CMK (cell line): ENCODE data around the gene AMELX.

ENCODE experiments used
- DNase-seq: peaks from one replicate; pipeline ENCODE4 v3.0.0-alpha.2; 2010; ENCODE audit warnings: low read depth

AMELX gene

DNA sequence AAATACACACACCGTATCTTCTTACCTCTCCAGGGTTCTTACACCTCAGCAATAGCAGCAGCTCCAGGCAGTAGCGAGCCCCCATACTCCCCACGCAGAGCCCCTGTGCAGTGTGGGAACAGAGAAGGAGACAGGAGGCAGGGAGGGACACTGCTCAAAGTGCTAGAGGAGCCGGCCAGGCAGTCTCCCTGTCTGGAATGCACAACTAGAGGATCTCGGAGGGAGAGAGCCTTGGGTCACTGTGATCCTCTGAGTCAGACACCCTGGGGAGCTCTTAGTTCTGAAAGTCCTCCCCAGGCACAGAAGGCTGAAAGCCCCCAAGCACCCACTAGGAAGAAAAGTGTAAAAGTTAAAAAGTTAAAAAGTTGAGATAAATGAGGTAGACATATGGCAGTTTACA is 16.0 kb downstream of the AMELX start:
- DNase-seq, result no peak

DNA sequence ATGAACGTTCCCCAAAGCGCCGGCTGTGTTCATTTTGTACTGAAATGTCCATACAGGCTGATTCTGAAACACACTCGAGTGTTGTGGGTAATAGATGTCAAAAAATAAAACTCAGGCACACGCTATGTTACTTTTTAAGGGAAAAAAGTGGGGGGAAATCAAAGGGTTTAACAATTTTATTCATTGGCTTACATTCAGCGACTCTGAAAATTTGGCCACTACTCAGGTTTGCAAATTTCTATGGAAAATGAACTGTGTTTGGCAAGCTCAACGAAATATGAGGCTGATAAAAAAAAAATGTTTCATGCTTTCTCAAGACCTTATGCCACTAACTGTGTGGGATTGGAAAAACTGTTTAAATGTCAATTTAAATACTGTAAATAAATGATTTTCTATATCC is 18.5 kb downstream of the AMELX start:
- DNase-seq, result no peak

DNA sequence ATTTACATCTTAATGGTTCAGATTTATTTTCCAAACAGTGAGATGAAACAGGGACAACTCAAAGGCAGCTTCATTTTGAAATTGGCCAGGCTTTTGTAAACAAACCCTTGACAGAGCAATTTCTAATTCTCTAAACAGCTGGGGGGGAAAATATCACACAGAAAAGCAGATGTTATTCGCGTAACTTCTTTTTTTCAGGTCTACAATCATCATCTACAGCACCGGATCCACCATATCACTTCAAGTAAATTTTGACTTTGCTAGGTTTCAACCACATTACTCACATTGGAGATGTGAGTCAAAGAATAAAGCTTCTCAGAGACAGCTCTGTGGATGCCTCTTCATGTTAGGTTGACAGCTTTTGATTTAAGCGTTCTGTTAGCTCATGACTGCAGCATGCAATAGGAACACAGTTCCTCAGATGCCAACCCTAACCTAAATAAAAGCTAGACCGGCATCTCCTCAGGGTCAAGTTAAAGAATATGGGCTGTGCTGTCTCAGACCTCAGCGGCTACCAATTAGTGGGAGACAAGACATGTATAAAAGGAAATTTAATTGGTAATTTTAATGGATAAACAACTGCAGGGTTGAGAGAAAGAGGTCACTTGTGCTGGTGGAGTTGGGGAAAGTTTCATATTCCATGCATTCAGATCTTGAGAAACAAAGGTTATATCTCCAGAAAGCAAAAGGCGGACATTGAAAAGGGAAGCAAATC is 26.8 kb downstream of the AMELX start:
- DNase-seq, result no peak

DNA sequence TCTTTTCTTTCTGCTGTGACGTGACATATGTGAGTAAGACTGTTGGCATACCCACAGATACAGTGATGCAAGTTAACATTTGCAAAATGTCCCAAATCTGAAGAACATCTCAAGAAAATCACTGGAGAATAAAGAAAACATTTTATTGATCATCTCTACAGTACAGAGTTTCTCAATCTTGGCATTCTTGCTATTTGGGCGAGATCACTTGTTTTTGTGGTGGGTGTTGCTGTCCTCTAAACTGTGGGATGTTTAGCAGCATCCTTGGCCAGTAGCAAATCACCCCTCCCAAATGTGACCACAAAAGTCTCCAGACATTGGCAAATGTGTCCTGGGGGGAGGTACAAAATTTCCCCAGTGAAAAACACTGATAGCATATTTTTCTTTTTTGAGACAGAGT is 28.8 kb downstream of the AMELX start:
- no peak for DNase-seq

DNA sequence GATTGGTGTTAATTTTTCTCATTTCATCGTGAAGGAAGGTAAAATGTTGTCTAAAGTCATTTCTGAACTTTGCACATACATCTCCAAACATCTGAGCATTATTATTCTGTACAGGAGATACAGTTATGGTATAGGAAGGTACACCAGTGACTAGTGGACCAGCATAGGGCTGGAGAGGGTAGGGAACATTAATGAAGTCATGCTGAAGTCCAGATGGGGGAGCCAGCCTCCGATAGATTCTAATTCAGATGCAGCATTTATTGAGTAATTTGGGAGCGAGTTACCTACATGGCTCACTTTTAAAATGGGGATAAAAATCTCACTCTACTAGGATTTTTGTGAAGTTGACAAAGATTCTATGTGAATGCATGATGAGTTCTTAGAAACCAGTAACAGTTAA is 34.9 kb downstream of the AMELX start:
- DNase-seq, result no peak

DNA sequence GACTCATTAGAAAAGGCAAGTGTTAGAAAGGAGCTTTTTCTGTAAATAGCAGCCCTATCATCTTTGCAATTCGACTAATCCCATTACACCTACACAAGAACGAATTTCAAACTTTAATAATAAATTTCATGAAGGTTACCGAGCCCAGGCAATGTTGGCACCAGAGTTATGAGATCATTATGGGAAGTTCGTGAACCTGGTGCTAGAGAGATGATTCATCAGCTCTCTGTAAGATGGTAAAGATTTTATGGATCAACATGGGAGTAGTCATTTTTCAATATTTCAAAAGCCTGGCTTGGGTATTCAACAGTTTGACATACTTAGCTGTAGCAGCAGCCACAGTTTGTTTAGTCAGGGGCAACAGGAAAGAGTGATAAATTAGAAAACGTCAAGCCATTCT is 35.8 kb downstream of the AMELX start:
- no peak for DNase-seq

DNA sequence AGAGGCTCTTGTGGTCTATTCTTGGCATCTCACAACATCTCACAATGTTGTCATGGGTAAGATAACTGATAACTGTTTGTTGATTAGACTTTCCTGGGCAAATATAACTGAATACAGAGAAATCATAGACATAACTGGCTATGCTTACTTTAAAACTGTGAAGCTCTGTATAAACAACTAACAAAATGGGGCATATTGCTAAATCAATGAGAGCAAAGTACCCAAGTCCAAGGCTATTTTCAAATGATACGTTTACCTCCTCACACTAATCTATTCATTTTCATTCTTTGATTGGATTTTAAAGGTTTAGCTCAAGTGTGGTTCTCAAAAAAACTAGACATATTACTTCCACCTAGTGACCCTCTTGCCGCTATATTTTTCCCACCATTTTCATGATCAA is 38.6 kb downstream of the AMELX start:
- no peak for DNase-seq

DNA sequence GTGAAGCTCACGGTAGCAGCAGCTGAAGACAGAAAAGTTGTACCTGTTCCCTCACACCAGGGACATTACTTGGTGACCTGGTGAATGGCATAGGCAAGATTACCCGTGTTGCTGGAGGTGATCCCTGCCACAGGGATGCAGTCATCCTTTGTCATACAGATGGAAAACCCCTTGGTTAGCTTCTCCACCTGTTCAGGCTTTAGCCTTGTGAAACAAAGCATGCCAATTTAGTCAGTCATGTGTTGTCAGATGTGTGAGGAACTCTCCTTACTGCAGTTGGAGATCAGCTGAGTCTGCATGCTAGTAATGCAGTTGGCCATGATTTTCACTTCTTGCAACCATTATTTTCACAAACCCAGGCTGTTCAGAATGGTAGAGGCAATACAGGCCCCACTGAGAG is 41.0 kb downstream of the AMELX start:
- DNase-seq, result no peak

DNA sequence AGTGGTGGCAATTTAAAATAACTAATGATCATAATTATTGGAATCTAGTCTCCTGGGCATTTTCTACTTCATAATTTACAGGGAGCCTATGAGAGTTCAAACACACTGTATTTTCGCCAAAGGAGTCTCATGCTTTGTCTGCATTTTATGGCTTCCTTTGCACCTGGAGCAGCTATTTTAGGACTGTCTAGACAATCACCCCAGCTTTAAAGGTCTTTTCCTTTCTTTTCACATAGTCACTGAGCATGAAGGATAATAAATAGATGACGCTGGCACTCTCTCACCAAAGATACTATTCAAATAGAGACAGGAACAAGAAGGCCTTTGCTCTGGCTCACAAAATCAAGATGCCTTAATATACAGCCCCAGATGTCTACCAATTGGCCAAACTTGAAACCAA is 43.0 kb downstream of the AMELX start:
- DNase-seq, result no peak

DNA sequence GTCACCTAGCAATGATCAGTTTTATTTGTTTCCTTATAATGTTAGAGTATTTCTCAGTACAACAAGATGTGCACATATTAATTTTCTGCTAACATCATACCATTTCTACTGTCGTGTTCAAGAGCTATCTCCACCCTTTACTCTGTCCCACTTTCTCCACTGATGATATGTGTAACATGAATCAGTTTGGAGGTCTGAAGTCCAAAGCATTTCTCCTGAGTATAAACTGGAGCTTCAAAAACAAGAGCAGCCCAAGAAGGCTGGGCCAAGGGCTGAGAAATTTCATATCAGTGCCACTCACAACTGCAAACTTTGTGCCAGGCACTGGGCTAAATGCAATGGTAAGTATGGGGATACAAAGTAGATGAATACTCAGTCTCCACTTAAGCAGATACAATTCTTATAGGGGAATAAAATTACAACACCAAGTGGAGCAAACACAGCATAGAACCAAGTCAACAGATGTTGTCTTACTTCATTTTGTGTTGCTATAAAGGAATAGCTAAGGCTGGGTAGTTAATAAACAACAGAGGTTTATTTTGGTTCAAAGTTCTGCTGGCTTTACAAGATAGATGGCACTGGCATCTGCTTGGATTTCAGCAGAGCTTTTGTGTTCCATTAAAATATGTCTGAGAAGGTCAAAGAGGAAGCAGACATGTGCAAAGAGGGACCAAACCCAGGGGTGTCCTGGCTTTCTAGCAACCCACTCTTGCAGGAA is 44.2 kb downstream of the AMELX start:
- no peak for DNase-seq

DNA sequence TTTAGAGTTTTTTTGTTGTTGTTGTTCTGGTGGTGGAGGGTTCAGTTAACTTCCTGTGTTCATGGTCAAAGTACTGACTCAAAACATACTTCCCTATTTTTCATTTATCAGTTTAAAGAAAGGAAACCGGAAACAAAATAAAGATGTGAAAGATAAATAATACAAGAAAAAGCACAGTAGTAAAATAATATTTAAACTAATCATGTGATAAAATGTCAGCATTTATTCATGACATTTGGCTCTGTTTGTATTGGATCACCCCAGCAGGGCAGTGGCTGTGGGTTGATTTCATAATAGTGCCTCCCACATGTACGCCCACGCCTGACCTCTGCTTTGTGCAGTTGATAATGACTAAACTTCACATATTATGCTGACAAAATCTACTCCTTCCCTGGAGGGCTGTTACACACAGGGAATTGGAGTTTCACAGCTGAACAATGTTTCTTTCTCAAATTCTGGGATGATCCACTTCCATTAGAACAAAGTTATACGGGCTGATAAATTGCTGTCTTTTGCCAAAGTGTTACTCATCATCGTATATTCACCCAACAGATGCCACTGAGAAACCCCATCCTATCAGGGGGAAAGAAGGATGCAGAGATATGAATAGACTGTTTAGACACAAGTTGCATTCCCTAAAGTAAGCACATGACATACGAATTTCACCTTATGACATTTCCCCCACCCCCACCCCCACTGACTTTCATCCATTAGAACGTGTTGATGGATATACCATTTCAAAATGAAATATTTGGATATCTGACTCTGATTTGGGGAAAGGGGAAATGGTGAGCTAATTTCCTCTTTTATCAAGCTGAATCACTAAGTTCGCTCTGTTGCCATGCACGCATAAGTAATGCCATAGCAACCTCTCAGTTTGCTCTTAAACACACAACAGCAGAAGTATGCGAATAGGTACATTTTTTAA is 48.3 kb downstream of the AMELX start:
- peak; percentile 34 for DNase-seq

DNA sequence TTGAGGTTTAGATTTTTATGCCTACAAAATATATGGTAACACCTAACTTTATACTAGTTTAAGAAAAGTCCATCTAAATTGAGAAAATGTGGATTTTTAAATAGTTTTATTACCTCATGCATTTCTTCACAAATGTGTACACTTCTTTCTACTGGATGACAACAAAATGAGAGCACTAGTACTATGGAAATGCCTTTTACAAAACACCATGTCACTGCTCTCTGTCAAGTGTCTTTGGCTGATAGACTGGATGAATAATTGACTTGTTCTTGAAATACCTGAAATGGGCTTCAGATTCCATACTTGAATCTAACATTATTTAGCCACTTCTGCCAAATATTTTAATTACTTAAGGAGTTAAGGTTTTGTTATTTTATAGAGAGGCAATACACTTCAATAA is 49.5 kb downstream of the AMELX start:
- DNase-seq, result no peak

DNA sequence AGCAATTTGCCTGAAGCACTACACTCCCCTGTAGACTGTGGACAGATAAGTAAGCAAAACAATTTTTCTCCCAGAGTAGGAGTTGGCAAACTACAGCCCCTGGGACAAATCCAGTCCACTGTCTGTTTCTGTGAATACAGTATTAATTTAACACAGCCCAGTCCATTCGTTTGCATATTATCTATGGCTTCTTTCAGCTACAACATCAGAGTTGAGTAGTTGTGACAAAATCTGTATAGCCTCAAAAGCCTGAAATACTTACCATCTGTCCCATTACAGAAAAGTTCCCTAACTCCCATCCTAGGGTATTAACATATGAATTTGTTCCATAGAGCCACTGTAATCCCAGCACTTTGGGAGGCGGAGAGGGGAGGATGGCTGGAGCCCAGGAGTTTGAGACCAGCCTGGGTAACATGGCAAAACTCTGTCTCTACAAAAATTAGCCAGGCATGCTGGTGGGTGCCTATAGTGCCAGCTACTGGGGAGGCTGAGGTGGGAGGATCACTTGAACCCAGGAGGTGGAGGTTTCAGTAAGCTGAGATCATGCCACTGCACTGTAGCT is 53.0 kb downstream of the AMELX start:
- DNase-seq, result no peak

DNA sequence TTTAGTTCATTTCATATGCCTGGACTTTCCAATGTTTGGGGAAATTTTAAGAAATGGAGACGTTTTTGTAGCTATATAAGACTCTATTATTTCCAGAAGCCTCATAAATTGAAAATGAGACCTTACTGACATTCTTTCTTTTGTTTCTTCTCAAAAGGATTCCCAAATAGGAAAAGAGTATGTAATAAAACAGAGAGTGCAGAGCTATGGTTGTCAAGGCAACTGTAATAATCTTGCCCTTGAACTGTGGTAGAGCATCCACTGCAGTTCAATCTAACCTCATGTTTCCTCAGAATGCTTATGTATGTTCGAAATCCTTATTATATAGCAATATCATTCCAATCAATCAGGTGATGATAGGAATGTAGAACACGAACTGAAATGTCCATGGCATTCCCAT is 54.1 kb downstream of the AMELX start:
- DNase-seq, result no peak

DNA sequence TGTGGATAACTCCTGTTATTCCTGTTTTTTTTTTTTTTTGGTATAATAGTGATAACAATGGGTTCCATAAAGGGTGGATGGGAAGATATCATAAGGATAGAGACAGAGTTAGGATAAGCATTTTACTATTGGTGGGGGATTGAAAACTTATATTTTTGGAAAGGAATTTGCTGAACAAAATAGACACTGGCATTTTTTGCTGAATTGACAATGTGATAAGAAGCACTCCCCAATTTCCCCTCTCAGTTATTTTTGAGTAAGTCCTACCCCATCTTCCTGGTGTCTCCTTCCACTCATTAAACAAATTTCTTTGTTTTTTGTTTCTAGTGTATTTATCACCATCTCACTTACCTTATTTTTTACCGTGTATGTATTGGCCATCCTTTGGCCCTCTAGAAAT is 55.8 kb downstream of the AMELX start:
- DNase-seq, result no peak

DNA sequence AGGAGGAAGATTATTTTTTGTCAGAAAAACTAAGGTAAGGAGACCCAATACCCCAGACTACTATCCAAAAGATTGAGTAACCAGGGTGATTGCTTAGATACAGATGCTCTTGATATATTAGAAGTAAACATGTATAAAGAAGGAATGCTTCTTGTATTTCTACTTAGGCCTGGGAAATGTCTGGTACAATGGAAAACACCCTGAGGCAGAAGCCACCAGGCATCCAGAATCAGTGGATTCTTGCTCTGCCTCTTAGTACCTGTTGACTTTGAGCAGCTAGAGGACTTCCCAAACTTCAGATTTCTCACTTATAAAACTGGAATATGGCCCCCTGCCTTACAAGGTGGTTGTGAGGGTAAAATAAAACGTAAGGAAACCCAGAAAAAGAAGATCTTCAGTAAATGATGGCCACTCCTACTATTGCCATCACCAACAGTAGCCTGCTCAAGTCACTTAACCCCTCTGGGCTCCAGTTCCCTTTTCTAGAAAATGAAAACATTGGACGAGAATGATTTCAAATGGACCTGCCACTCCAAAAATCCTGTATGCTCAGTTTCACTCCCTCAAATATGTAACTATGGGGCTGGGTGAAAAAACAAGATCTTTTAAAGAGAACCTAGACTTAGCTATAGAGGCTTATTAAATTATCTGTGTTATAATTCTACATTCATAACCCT is 56.6 kb downstream of the AMELX start:
- no peak for DNase-seq
